HG03521 (cell line): ENCODE results near the gene TBCA.
"Not testable (repeated sequence)": the region's sequence is repeated elsewhere in the genome, so short reads cannot be mapped to it uniquely, and the experiment has no call there.

Experiments used
- ATAC-seq: cut with Tn5 transposase; IDR thresholded peaks from one replicate; pipeline ENCODE4 v1.9.1; 2021; ENCODE audit warnings: mild to moderate bottlenecking, moderate library complexity; ENCODE audit not compliant: unreplicated experiment

The TBCA gene

GRCh38 chr5:77773734-77774280 is 2.3 kb downstream of the TBCA start:
- no peak for ATAC-seq

- no peak for ATAC-seq
Measured at GRCh38 chr5:77772729-77773128, 3.4 kb downstream of the TBCA start.

GRCh38 chr5:77771452-77771851 is 4.7 kb downstream of the TBCA start:
- no peak for ATAC-seq

- no peak for ATAC-seq
Measured at GRCh38 chr5:77770293-77771005, 5.7 kb downstream of the TBCA start.

- ATAC-seq = no peak
Measured at GRCh38 chr5:77768978-77769377, 7.2 kb downstream of the TBCA start.

GRCh38 chr5:77767301-77767700 is 8.8 kb downstream of the TBCA start:
- no peak for ATAC-seq

GRCh38 chr5:77761606-77762005 is 14.5 kb downstream of the TBCA start:
- no peak for ATAC-seq

GRCh38 chr5:77758141-77758938 is 17.8 kb downstream of the TBCA start:
- no peak for ATAC-seq

- ATAC-seq = no peak
Measured at GRCh38 chr5:77751328-77752023, 24.7 kb downstream of the TBCA start.

- ATAC-seq = not testable (repeated sequence)
Measured at GRCh38 chr5:77750928-77751327, 25.2 kb downstream of the TBCA start.

GRCh38 chr5:77748160-77748559 is 28.0 kb downstream of the TBCA start:
- no peak for ATAC-seq

GRCh38 chr5:77744116-77744515 is 32.0 kb downstream of the TBCA start:
- no peak for ATAC-seq

GRCh38 chr5:77743181-77743580 is 33.0 kb downstream of the TBCA start:
- no peak for ATAC-seq

- no peak for ATAC-seq
Measured at GRCh38 chr5:77741608-77742007, 34.5 kb downstream of the TBCA start.

- ATAC-seq = no peak
Measured at GRCh38 chr5:77734885-77735284, 41.3 kb downstream of the TBCA start.

- no peak for ATAC-seq
Measured at GRCh38 chr5:77733130-77733529, 43.0 kb downstream of the TBCA start.

GRCh38 chr5:77727190-77727589 is 48.9 kb downstream of the TBCA start:
- ATAC-seq = no peak

GRCh38 chr5:77725616-77726015 is 50.5 kb downstream of the TBCA start:
- no peak for ATAC-seq

GRCh38 chr5:77724934-77725333 is 51.2 kb downstream of the TBCA start:
- no peak for ATAC-seq

GRCh38 chr5:77719666-77720363 is 56.3 kb downstream of the TBCA start:
- no peak for ATAC-seq
